Tibial artery (tissue), 4 donors: ENCODE measurements around the gene EP400.
"Not testable (repeated sequence)": the region's sequence is repeated elsewhere in the genome, so short reads cannot be mapped to it uniquely, and the experiment has no call there.

Experiments
- DNase-seq, 2 donors: peaks; one replicate each; pipeline ENCODE4 v3.0.0-alpha.2; 2019
- H3K27ac ChIP-seq, 2 donors: fragments of 200-600 bp; sonication (generic) in 1 of 2; 1 replicate in 1 of 2; 2 replicates in 1 of 2; pipeline ENCODE4 v1.5.1; 2018 to 2019; ENCODE audit warnings: mild to moderate bottlenecking in 1 of 2
- H3K27me3 ChIP-seq, 2 donors: fragments of 200-600 bp; sonication (generic) in 1 of 2; one replicate each; pipeline versions ENCODE4 v1.5.1 to v1.6.0; 2016 to 2019
- H3K36me3 ChIP-seq, 3 donors: fragments of 200-600 bp; sonication (generic) in 2 of 3; one replicate each; pipeline ENCODE4 v1.5.1; 2016 to 2019; ENCODE audit warnings: mild to moderate bottlenecking in 2 of 3
- H3K4me1 ChIP-seq, 4 donors: fragments of 200-600 bp; sonication (generic) in 2 of 4; 1 replicate in 3 of 4; 2 replicates in 1 of 4; pipeline ENCODE4 v1.5.1; 2016 to 2019
- H3K4me3 ChIP-seq, 2 donors: fragments of 200-600 bp; sonication (generic) in 1 of 2; 1 replicate in 1 of 2; 2 replicates in 1 of 2; pipeline ENCODE4 v1.5.1; 2018 to 2019; ENCODE audit warnings: mild to moderate bottlenecking in 2 of 2
- H3K9me3 ChIP-seq, 3 donors: fragments of 200-600 bp; sonication (generic) in 1 of 3; one replicate each; pipeline ENCODE4 v1.5.1; 2016 to 2019
- CTCF ChIP-seq, 2 experiments: fragments of 200-600 bp in 1 of 2; fragments of 450-650 bp in 1 of 2; IDR thresholded peaks; one replicate each; pipeline ENCODE4 v1.5.1; 2017 to 2019; ENCODE audit warnings: antibody characterized with exemption in 2 of 2, mild to moderate bottlenecking in 1 of 2, moderate library complexity in 1 of 2
- intact Hi-C: fragments of 100-400 bp; cut with DNase I; formaldehyde crosslinking; loops from one replicate; pipeline ENCODE4 v1.15.0; 2023; ENCODE audit warnings: low total_unique reads

EP400 gene

GRCh38 chr12:131948166-131948712 lies 1.5 kb upstream of the EP400 start:
- H3K4me1 ChIP-seq, result peaks cover 0 to 40% (median 20%) of the 10 kb centered on the region in 4 donors
- no peak for TF ChIP-seq CTCF (IDR thresholded peaks at IDR 0.05)
- H3K27ac ChIP-seq, result peak overlapping the region; percentile 80 to 86
- no peak overlapping the region for H3K4me3 ChIP-seq
- intact Hi-C loops, result loop anchor here (5.0 kb wide), 1 partner anchor 51 kb away; no protein-coding TSS in a partner anchor
- peaks cover 6 to 19% (median 8%) of the 10 kb centered on the region in 3 donors for H3K36me3 ChIP-seq
- no peaks in the 10 kb centered on the region for H3K27me3 ChIP-seq
- peak in 1 of 2 donors; percentile 21 for DNase-seq
- H3K9me3 ChIP-seq, result no peaks in the 10 kb centered on the region

GRCh38 chr12:131948713-131949430 lies 870 bp upstream of the EP400 start:
- Histone ChIP-seq H3K4me1 (peaks cover 0 to 42% (median 20%) of the 10 kb centered on the region in 4 donors), H3K4me3 (peak overlapping the region; percentile 86 to 97), H3K36me3 (peaks cover 4 to 13% (median 6%) of the 10 kb centered on the region in 3 donors), H3K27ac (peak overlapping the region; percentile 80 to 86)
- intact Hi-C loops, result loop anchor here (5.0 kb wide), 1 partner anchor 52 kb away; no protein-coding TSS in a partner anchor
- peak in 1 of 2 donors; percentile 42 for DNase-seq
- H3K9me3 ChIP-seq, H3K27me3 ChIP-seq: not testable (repeated sequence)

GRCh38 chr12:131950182-131950913 lies 606 bp downstream of the EP400 start:
- intact Hi-C loops, result no loop called here

GRCh38 chr12:131953810-131954209 lies 4.1 kb downstream of the EP400 start:
- H3K27ac ChIP-seq, H3K9me3 ChIP-seq, H3K27me3 ChIP-seq, H3K4me3 ChIP-seq, H3K36me3 ChIP-seq, intact Hi-C loops: not testable (repeated sequence)
- DNase-seq, result peak in 1 of 2 donors; percentile 21
- H3K4me1 ChIP-seq, result peaks cover 0 to 58% (median 26%) of the 10 kb centered on the region in 4 donors

More at GRCh38 chr12:131950182-131950913, 606 bp downstream of the EP400 start:
- H3K4me3 ChIP-seq, result peak overlapping the region; percentile 86 to 97
- TF ChIP-seq CTCF (IDR thresholded peaks at IDR 0.05), result no peak
- peaks cover 0 to 42% (median 20%) of the 10 kb centered on the region in 4 donors for H3K4me1 ChIP-seq
- no peaks in the 10 kb centered on the region for H3K9me3 ChIP-seq
- peak overlapping the region; percentile 80 to 86 for H3K27ac ChIP-seq
- H3K27me3 ChIP-seq, result no peaks in the 10 kb centered on the region
- peak in 1 of 2 donors; percentile 71 for DNase-seq
- no peaks in the 10 kb centered on the region for H3K36me3 ChIP-seq

- intact Hi-C loops, H3K4me3 ChIP-seq, H3K27me3 ChIP-seq, H3K9me3 ChIP-seq, DNase-seq, H3K27ac ChIP-seq, H3K36me3 ChIP-seq: not testable (repeated sequence)
- peaks cover 0 to 59% (median 26%) of the 10 kb centered on the region in 4 donors for H3K4me1 ChIP-seq
Measured at GRCh38 chr12:131954460-131954859, 4.7 kb downstream of the EP400 start.

- Histone ChIP-seq H3K36me3 (peaks cover 10 to 25% (median 12%) of the 10 kb centered on the region in 3 donors), H3K27me3 (no peaks in the 10 kb centered on the region), H3K27ac (no peak overlapping the region), H3K9me3 (no peaks in the 10 kb centered on the region), H3K4me3 (no peak overlapping the region), H3K4me1 (peaks cover 0 to 40% (median 13%) of the 10 kb centered on the region in 4 donors)
- TF ChIP-seq CTCF (IDR thresholded peaks at IDR 0.05), result no peak
- intact Hi-C loops, result no loop called here
- DNase-seq, result no peak
Measured at GRCh38 chr12:131959116-131959515, 9.4 kb downstream of the EP400 start.
